ENCODE data around the gene OTUD5.

OTUD5 gene

DNA sequence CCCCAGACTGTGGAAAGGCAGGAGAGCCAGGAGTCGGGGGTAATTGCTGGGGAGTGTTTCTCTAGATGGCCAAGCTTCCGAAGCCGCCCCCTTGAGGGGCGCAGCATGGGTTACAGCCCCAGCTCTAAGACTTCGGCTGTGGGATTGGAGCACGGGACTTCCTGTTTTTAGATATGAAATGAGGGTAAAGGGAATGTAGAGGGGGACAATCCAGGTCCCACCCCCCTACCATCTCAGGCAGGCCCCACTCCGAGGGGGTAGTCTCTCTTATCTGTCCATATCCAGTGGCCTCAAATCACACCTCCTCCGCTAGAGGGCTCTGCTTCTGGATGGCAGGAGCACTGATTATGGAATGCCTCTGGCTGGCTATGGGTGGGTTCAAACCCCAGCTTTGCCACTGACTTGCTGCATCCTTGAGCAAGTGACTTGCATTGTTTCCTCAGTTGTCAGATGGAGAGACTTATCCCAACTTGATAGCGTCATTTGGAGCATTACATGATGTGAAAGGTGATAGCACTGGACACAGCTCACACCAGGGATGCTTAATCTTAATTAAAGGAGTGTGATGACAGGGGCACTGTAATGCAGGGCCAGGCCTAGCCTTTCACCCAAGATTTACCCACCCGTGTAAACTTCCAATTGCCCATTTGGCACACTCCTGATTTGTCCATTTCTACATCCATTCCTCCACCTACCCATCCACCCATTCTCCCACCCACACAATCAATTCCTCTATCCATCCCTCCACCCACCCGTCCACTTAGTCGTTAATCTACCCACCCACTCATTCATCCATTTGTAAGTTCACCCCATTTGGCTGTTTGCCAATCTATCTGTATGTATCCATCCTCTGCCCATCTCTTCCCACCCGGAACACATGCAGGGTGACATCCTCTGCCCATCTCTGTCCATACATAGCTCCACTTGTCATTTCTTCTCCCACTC lies 15.1 kb upstream of the OTUD5 start:
- DNase-seq = peak; percentile 33

DNA sequence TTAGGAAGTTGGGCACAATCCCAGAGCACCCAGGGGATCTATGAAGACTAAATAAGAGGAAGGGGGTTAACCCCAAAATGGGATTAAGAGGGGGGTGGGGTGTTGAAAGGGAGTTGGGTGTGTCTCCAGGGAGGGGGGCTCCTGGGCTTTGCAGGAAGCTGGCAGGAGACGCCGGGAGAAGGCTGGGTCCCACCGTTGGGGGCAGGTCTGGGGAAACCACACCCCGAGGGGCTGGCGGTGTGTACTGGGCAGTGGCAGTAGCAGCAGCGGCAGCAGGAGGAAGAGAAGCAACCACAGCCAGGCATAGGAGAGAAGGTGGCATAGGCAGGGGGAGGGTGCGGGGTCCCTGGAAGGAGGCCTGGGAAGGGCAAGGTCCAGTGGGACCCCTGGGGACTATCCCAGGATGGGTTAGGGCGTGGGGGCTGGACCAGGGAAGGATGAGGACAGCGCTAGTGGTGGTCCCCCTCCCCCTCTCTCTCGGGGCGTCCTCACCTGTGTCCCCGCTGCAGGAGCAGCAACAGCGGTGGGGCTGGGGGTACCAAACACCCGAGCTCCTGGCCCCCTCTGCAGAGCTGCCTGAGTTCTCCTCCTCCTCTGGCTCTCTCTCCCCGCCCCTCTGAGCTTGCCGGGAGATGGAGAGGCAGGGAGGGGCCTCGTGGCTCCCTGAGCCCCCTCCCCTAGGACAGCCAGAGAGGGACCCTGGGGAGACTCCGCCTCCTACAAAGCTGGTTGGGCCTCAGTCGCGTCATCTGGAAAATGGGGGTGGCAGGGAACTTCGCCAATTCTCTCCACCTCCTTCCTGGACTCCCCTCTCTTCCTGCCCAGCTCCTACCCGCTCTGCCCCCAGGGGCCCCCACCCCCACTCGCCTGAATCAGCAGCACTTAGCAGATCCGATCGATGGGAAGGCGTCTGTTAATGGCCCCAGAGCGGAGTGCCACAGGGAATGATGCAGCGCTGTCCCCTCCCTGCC lies 14.1 kb upstream of the OTUD5 start, which contains the start of gene KCND1:
Gene KCND1 (minus strand): TSS at position 596 of the 971 bp plus-strand sequence. CDS start 1,573 bp downstream, outside the sequence.
- DNase-seq = no peak

DNA sequence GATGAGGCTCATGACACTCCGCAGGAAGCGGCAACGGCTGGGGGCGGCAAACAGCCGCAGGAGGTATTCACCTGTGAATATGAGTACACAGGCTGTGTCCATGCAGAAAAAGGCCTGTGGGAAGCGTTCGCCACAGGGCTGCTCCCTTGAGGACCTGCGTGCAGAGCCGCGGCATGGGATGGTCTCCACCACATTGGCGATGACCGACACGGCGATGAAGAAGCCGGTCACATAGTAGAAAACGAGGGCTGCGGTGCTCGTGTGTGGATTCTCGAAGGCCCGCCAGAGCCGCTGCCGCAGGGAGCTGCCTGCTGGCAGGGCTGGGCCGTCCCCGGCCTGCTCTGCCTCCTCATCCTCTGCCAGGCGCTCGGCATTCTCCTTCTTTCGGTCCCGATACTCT lies 12.1 kb upstream of the OTUD5 start:
- no peak for DNase-seq

DNA sequence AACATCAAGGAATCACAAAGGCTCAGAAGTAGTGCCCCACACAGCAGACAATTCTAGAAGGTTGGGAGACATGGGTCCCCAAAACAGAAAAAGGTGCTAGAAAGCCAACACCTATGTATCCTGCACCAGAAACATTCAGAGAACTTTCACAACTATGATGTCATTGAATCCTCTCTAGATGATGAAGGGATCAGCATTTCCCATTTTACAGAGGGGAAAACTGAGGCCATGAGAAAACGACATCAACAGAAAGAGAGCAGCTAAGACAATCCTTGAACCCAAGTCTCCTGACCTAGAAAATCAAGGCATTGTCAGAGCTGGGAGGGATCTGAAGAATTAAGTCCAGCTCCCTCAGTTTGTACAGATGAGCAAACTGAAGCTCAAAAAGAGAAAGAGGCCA lies 11.0 kb upstream of the OTUD5 start:
- no peak for DNase-seq

DNA sequence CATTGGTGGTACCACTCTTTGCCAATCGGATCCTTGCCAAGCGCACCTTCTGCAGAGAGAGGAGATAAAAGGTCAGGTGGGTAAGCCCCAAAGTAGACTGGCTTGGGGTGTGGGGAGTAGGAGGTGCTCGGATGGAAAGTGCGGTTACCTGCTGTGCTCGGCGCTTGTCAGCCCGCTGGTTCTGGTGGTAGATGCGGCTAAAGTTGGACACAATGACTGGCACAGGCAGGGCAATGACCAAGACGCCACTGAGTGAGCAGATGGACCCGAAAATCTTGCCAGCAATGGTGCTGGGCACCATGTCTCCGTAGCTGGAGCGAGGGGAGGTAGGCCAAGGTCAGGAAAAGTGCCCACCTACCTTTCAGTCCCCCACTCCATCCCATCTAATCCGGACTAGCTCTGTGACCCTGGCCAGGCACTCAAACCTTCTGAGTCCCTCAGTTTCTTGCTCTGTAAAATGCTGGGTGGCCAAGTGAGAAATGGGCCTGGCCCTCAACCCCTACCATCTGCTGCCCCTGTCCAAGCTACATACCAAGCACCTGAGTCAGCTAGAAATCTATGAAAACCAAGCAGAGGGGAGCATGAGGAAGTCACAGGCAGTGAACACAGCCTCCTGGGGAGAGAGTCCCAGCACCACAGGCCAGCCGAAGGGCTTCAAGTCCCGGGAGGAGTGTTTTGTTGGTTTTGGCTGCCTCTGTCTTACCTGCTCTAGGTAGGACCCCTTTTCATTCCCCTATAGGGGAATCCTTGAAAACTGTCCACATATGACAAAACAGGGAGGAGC lies 9.6 kb upstream of the OTUD5 start:
- no peak for DNase-seq

DNA sequence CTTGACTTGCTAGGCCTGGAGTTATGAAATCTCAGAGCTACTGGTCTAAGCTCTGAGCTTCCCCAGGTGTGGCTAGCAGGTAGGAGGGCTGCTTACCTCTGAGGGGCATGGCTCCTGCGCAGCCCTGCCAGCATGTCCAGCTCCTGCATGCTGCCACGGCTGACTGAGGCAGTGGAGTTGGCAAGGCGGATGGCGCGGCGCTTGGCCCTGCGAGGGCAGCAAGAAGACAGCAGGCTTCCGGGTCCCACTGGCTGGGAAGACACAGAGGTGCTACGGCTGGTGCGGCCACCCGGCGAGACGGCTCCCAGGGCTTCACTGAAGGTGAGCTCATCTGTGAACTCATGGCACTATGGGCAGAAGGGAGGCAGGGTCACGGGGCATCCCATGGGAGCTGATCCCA lies 8.6 kb upstream of the OTUD5 start:
- DNase-seq = no peak

DNA sequence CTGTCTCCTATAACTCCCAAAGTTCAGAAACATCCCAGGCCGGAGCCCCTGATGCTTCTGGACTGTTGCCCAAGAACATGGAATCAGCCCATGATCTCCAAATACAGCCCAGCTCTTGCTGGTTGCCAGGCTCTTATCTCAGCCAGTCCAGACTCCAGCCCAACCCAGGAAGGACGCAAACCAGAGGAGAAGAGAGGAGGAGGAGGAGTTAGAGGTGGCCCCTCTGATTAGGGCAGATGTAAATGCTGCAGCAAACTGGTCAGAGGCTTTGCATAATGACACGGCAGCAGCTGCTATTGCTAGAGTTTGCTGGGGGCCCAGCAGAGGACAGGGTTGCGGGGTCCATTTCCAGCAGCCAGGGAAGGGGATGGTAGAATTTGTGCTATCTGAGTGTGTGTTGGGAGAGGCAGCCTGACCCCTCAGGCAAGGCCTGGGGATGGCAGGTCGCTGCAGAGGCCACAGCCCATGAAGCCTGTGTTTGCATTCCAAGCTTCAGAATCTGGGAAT lies 4.2 kb upstream of the OTUD5 start:
- DNase-seq = no peak

DNA sequence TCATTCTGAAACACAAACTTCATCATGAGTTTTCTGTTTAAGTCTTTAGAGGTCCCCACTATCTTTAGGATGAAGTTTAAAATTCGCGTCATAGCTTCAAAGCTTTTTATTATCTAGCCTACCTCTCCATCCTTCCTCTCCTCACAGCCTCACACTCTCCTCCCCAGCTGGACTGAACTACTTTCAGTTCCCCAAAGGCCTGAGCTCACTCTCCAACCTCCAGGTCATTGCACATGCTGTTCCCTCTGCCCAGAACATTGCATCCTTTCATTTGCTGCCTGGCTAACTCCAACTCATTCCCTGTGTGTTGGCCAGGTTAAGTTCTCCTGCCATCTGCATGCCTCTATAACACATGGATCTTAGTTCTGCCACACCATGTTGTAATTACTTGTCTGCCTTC lies 2.9 kb upstream of the OTUD5 start:
- no peak for DNase-seq

DNA sequence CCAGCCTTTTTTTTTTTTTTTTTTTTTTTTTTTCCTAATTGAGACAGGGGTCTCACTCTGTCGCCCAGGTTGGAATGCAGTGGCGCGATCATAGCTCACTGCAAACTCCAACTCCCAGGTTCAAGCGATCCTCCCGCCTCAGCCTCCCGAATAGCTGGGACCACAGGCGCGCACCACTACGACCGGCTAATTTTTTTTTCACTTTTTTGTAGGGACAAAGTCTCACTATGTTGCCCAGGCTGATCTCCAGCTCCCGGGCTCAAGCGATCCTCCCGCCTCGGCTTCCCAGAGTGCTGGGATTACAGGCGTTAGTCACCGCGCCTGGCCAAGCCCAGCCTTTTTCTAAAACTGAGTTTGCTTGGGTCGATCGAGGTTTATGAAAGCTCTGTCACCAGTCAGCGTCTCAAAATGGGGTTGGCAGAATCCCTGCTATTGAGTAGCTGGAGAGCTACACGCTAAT lies 1.3 kb upstream of the OTUD5 start:
- DNase-seq = no peak

DNA sequence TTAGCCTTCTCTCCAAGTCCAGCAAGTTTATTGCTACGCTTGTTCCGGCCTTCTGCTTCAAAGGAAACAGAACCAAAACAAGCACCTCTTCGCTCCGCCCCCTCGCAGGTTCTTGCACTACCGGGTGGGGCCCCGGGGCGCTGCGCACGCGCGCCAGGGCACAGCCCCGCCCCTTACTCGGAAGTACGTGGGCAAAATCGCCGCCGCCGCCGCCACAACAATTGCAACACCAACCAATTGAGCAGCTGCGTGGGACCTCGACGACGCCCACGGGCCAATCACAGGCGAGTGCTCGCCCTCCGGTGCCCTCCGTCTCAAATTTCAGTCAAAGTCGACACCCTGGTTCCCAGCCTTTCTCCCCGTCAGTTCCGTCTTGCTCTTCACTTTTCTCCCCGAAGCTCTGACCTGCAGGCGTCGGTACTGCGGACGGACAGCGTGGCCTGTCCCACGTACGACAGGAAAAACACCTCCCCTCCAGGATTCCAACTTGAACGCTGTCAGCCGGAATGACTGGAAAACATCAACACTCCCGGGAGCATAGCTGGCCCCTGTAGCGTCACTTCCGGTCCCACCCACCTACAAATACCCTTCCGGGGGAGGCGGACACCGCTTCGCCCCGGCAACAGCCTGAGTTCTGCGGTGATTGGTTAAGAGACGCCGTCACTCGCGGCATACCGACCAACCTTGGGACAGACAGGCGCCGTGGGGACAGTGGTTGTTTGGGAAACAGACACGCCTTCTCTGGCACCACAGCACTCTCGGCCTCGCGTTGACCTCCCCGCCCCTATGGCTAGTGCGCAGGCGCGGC lies 624 bp upstream of the OTUD5 start:
- peak; percentile 98 for DNase-seq

DNA sequence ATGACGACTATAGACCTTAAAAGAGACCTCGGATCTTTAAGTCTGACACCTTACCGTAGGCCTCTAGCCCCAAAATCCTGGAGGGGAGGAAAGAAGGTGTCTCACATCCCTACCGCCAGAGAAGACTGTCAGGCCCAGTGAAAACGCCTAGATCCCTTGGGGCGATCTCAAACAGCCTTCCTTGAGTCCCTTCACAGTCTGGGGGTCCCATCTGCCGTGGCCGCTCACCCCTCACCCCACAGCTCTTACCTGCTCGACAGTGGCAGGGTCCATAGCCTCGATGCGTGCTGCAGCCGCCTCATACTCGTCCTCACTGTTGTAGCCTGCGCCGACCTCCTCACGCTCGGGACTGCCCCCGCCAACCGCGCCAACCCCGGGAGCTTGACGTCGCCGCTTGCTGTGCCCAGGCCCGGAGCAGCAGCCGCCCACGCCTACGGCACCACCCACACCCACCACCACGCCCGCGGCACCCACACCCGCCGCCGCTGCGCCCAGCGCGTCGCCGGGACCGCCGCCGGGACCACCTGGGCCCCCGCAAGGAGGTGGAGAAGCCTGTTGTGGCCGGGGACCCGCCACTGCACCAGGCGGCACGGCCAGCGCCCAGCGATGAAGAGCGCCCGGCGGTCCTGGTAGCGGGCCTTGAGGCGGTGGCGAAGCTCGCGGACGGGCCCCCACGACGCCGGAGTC lies 536 bp downstream of the OTUD5 start:
- DNase-seq = peak; percentile 69

DNA sequence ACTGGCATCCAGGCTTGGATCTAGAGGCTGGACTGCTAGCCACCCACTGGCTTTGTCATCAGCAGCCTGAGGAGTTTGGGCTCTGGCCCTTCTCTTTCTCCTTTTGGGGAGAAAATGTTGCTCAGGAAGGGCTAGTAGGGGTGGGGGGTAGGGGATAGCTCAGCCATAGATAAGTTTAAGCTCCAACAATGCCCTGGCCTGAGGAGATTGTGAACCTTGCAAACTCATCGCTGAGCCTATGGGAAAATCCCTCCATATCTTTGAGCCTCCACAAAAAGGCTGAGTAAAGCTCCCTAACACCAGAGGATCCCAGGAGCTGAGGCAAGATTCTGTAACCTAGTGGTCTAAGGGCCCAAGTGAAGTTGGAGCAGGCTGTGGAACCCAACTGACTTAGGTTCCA lies 8.8 kb downstream of the OTUD5 start:
- no peak for DNase-seq

DNA sequence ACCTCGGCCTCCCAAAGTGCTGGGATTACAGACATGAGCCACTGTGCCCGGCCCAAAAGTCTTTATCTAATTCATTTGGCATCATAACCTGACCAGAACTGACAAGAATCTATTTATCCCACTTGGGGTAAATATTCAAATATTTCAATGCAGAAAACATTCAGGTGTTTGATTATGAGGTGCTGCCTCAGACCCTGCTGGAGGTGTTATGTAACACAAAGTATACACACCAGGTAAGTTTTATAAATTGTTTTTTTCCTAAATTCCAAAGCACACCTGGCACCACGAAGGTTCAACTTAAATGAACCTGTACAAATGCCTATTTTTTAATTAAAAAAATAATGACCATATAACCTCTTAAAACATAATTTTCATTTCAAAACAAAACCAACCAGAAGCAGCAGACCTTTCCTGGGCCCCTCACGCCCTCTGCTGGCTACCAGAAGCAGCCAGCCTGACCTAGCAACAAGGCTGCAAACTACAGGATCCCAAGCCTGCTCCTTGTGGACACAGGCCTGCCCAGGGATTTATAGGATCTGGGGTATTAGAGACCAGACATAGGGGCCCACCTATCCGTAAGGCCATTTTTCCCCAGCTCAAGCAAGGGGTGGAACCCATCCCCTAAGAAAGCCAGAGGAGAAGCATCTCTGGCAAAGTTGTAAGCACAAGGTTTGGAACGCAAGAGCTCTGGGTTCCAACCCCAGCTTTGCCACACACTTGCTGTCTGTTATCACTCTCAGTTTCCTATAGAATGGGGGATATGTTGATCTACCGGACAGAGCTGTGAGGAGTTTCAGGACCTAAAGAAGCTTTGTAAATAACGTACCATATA lies 11.7 kb downstream of the OTUD5 start:
- peak; percentile 58 for DNase-seq

DNA sequence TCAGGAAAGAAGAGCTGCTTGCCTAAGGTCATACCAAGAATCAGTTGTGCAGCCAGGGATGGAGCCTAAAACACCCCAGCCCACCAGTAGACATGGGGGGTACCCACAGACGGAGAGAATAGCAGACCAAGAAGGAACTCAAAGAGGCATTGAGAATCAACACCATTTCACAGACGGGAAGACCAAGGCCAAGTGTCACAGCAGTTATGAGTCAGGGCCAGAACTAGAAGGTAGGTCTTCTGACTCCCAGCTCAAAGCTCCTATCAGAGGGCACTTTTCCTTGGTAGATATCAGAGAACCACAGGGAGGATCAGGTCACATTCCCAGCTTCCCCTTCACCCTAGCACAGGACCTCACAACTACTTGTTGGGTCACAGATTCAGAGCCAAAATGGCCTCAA lies 14.5 kb downstream of the OTUD5 start:
- DNase-seq = no peak

DNA sequence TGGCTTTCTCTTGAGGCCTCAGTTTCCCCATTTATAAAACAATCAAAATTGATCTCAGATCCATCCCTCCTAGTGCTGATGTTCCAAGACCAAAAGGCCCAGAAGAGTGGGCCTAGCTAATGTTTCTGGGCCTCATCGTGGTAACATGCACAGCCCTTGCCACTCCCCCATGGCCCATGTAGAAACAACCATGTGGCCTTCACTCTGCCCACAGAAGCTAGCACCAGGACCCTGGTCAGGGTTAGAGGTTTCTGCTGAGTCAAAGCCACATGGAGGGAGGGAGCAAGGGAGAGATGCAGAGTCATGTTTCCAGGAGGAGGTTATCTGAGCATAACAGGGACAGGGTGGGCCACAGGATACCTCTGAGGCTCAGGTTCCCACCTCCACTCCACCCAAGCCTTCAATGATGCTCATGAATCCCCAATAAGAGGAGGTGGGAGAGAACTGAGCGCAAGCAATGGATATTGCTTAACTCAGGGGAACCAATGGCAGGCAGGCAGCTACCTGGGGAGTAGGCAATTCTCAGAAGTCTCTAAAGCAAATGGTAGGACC lies 16.9 kb downstream of the OTUD5 start:
- no peak for DNase-seq

DNA sequence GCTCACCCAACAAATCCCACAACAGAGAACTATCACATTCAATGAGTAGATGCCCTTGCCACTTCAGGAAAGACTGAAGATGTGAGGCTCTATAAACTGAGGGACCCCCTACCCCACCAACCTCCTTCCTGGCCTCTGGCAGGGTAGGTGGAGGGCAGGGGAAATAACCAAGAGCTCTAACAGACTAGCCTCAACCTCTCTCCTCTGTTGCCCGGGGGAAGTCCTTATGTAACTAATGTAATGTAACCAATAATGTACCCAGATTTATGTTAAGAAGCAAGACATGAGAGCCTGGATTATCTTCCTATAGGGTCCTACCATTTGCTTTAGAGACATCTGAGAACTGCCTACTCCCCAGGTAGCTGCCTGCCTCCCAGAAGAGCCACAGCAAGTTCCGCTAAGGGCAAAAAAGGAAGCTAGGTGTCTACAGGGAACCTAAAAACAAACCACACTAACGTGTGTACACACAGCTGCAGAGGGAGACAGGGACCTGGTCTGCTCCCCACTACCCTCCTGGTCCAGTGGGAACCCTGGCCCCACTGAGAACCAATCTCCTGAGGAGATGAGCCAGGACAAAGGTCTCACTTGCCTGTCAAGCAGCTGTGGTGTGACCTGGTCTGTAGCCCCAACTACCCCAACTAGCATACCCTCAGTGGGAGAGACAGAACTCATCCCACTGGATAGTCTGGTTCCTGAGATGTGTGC lies 17.7 kb downstream of the OTUD5 start:
- DNase-seq = peak; percentile 59

DNA sequence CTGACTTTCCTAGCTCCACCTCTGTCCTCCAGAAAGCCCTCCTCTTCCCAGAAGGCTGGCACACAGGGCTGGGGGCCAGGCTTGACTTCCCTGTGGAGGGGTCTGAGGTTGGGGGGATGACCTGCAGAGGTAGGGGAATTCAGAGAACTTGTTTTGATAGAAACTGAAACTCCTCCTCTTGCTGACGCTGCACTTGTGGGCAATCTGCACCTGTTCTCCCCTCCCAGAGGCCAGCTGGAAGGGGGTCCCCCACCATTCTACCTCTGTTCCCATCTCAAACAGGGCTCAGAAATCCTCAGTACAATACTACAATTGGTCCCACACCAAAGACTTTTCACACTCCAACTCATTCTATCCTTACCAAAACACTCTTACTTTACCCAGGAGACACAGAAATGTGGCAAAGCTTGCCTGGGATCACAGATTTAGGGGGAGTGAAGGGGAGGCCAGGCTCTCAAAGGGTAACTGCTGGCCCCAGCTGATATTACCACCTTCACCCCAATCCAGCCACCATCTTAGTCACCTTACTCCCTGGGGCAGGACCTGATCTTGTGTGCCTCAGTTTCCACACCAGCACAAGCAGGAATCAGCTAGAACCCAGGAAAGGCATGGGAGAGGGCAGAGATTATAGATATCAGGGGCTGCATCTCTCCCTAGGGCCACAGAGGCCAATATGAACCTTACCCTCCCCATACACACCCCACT lies 18.5 kb downstream of the OTUD5 start:
- peak; percentile 90 for DNase-seq

Data from CD4-positive, alpha-beta T cell treated with Interferon gamma for 1 hour (primary cell).